ENCODE measurements around the gene LDHAL6B. TPM values are rescaled to one million over a fixed set of nuclear protein-coding genes. Genes with fewer than 3 reads are reported as not detected.

LDHAL6B gene
- total RNA-seq, 1 donor from 2014 or later = not detected

GRCh38 chr15:59229015-59229414, 22.4 kb downstream of the LDHAL6B start:
- no peak overlapping the region for H3K27ac Mint-ChIP-seq
- no peak for DNase-seq (ENCODE audit: extremely low spot score, unreplicated experiment)
- H3K4me3 Mint-ChIP-seq = no peak overlapping the region
- no peak for TF ChIP-seq CTCF (conservative IDR thresholded peaks at IDR 0.05)
- no peaks in the 10 kb centered on the region for H3K27me3 Mint-ChIP-seq
- H3K36me3 Mint-ChIP-seq = peaks cover 20% of the 10 kb centered on the region
- H3K9me3 Mint-ChIP-seq = no peaks in the 10 kb centered on the region
- H3K4me1 Mint-ChIP-seq (ENCODE audit: unreplicated experiment) = peaks cover 9% of the 10 kb centered on the region

- peaks cover 19% of the 10 kb centered on the region for H3K36me3 Mint-ChIP-seq
- H3K27ac Mint-ChIP-seq = no peak overlapping the region
- TF ChIP-seq CTCF (conservative IDR thresholded peaks at IDR 0.05) = no peak
- H3K4me1 Mint-ChIP-seq (ENCODE audit: unreplicated experiment) = peaks cover 9% of the 10 kb centered on the region
- no peaks in the 10 kb centered on the region for H3K9me3 Mint-ChIP-seq
- no peak overlapping the region for H3K4me3 Mint-ChIP-seq
- DNase-seq (ENCODE audit: extremely low spot score, unreplicated experiment) = no peak
- no peaks in the 10 kb centered on the region for H3K27me3 Mint-ChIP-seq
Measured at GRCh38 chr15:59229453-59229852, 22.8 kb downstream of the LDHAL6B start.

- H3K4me3 Mint-ChIP-seq = no peak overlapping the region
- H3K27ac Mint-ChIP-seq = no peak overlapping the region
- peaks cover 5% of the 10 kb centered on the region for H3K4me1 Mint-ChIP-seq (ENCODE audit: unreplicated experiment)
- DNase-seq (ENCODE audit: extremely low spot score, unreplicated experiment) = no peak
- no peak for TF ChIP-seq CTCF (conservative IDR thresholded peaks at IDR 0.05)
- H3K9me3 Mint-ChIP-seq = no peaks in the 10 kb centered on the region
- peaks cover 11% of the 10 kb centered on the region for H3K36me3 Mint-ChIP-seq
- H3K27me3 Mint-ChIP-seq = no peaks in the 10 kb centered on the region
Measured at GRCh38 chr15:59230531-59231055, 23.9 kb downstream of the LDHAL6B start.

GRCh38 chr15:59232476-59232875, 25.8 kb downstream of the LDHAL6B start:
- Mint-ChIP-seq H3K36me3 (peaks cover 9% of the 10 kb centered on the region), H3K27ac (no peak overlapping the region), H3K4me3 (no peak overlapping the region), H3K4me1 (ENCODE audit: unreplicated experiment) (peaks cover 10% of the 10 kb centered on the region), H3K27me3 (no peaks in the 10 kb centered on the region), H3K9me3 (no peaks in the 10 kb centered on the region)
- no peak for TF ChIP-seq CTCF (conservative IDR thresholded peaks at IDR 0.05)
- no peak for DNase-seq (ENCODE audit: extremely low spot score, unreplicated experiment)

- no peaks in the 10 kb centered on the region for H3K9me3 Mint-ChIP-seq
- DNase-seq (ENCODE audit: extremely low spot score, unreplicated experiment) = no peak
- H3K4me1 Mint-ChIP-seq (ENCODE audit: unreplicated experiment) = peaks cover 10% of the 10 kb centered on the region
- H3K4me3 Mint-ChIP-seq = peak overlapping the region; percentile 1
- H3K36me3 Mint-ChIP-seq = peaks cover 9% of the 10 kb centered on the region
- H3K27ac Mint-ChIP-seq = no peak overlapping the region
- no peak for TF ChIP-seq CTCF (conservative IDR thresholded peaks at IDR 0.05)
- no peaks in the 10 kb centered on the region for H3K27me3 Mint-ChIP-seq
Measured at GRCh38 chr15:59236394-59236793, 29.8 kb downstream of the LDHAL6B start.

Data from type B pancreatic cell (in vitro differentiated cells).